Ishikawa (cell line): Measurements from ENCODE around the gene MYO7A.
A peak's percentile ranks its signal among the peaks of the same experiment; 100 is the strongest.

Experiments
- CEBPB ChIP-seq: IDR thresholded peaks from 2 replicates; pipeline ENCODE4 v1.6.1; 2012
- CREB1 ChIP-seq: IDR thresholded peaks from 2 replicates; pipeline ENCODE4 v1.6.1; 2012; ENCODE audit warnings: low read depth
- EGR1 ChIP-seq: IDR thresholded peaks from 2 replicates; pipeline ENCODE4 v1.6.1; 2012
- EP300 ChIP-seq: IDR thresholded peaks from 2 replicates; pipeline ENCODE4 v1.6.1; 2012; ENCODE audit warnings: borderline replicate concordance
- FOXM1 ChIP-seq: IDR thresholded peaks from 2 replicates; pipeline ENCODE4 v1.6.1; 2012; ENCODE audit warnings: low read depth, borderline replicate concordance
- MAX ChIP-seq: IDR thresholded peaks from 2 replicates; pipeline ENCODE4 v1.6.1; 2012
- NFIC ChIP-seq: IDR thresholded peaks from 2 replicates; pipeline ENCODE4 v1.6.1; 2012
- RAD21 ChIP-seq: IDR thresholded peaks from 2 replicates; pipeline ENCODE4 v1.6.1; 2012; ENCODE audit warnings: low read depth
- REST ChIP-seq: IDR thresholded peaks from 2 replicates; pipeline ENCODE4 v1.6.1; 2012; ENCODE audit warnings: low read depth, mild to moderate bottlenecking
- TAF1 ChIP-seq: IDR thresholded peaks from 2 replicates; pipeline ENCODE4 v1.6.1; 2012; ENCODE audit warnings: low read depth, mild to moderate bottlenecking
- TCF12 ChIP-seq: IDR thresholded peaks from 2 replicates; pipeline ENCODE4 v1.6.1; 2012; ENCODE audit warnings: low read depth
- TEAD4 ChIP-seq: IDR thresholded peaks from 2 replicates; pipeline ENCODE4 v1.6.1; 2012
- USF1 ChIP-seq: IDR thresholded peaks from 2 replicates; pipeline ENCODE4 v1.6.1; 2012
- YY1 ChIP-seq: IDR thresholded peaks from 2 replicates; pipeline ENCODE4 v1.6.1; 2012; ENCODE audit warnings: low read depth
- ZBTB7A ChIP-seq: IDR thresholded peaks from 2 replicates; pipeline ENCODE4 v1.6.1; 2012; ENCODE audit warnings: low read depth

MYO7A gene

DNA sequence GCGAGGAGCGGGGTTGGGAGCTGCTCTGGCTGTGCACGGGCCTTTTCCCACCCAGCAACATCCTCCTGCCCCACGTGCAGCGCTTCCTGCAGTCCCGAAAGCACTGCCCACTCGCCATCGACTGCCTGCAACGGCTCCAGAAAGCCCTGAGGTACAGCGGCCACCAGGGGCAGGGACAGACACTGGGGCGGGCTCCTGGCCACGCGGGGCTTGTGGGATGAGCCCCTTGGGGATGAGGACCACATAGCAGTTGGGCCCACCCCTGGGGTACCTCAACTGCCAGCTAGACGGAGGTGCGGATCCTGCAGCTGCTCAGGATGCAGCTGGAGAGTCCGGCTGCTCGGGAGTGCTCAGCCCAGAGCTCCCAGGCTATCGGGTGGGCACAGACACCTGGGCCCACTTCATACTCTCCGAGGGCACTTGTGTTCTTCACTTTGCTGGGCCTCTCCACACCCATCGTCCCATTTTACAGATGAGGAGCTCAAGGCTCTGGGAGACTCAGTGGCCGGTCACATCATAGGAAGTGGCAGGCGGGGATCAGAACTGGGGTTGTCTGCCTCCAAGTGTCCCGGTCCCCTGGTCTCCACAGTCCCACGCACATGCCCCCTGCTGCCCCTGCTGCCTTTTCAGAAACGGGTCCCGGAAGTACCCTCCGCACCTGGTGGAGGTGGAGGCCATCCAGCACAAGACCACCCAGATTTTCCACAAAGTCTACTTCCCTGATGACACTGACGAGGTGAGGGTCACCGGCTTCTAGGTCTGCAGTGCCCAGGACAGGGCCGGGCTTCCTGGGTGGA lies 77.6 kb downstream of the MYO7A start:
- no peak for TF ChIP-seq REST
- TF ChIP-seq TCF12, result no peak
- no peak for TF ChIP-seq NFIC
- no peak for TF ChIP-seq CEBPB
- TF ChIP-seq ZBTB7A, result no peak
- TF ChIP-seq YY1, result no peak
- TF ChIP-seq RAD21, result no peak
- no peak for TF ChIP-seq CREB1
- no peak for TF ChIP-seq EGR1
- no peak for TF ChIP-seq FOXM1
- no peak for TF ChIP-seq TAF1
- TF ChIP-seq EP300, result no peak
- no peak for TF ChIP-seq TEAD4
- no peak for TF ChIP-seq USF1
- TF ChIP-seq MAX, result no peak

- TF ChIP-seq RAD21 (no peak), REST (no peak), NFIC (no peak), USF1 (no peak), TAF1 (no peak), EP300 (no peak), TCF12 (no peak), CREB1 (no peak), EGR1 (no peak), MAX (no peak), ZBTB7A (no peak), TEAD4 (no peak), FOXM1 (no peak), CEBPB (no peak), YY1 (no peak)
Observed at GRCh38 chr11:77206264-77207018, 78.4 kb downstream of the MYO7A start.

DNA sequence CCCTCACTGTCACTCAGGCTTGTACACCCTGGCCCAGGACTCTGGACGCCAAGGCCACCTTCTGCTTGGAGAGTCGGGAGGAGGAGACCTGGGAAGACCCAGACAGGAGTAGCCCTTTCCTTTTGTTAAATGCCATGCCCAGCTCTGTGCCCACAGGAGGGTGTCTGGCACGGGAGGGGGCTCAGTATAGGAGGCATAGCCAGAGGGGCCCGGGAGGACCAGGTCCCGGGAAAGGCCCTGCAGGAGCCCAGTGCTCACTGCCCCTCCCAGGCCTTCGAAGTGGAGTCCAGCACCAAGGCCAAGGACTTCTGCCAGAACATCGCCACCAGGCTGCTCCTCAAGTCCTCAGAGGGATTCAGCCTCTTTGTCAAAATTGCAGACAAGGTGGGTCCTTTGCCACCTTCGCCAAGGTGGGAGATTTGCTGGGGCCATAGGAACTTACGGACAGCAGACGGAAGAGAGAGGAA lies 79.0 kb downstream of the MYO7A start:
- peak; percentile 44; the same call in 1 of the 2 replicates for TF ChIP-seq REST
- TF ChIP-seq ZBTB7A, result no peak
- no peak for TF ChIP-seq MAX
